ENCODE results near the gene ZSWIM9.

The ZSWIM9 gene

DNA sequence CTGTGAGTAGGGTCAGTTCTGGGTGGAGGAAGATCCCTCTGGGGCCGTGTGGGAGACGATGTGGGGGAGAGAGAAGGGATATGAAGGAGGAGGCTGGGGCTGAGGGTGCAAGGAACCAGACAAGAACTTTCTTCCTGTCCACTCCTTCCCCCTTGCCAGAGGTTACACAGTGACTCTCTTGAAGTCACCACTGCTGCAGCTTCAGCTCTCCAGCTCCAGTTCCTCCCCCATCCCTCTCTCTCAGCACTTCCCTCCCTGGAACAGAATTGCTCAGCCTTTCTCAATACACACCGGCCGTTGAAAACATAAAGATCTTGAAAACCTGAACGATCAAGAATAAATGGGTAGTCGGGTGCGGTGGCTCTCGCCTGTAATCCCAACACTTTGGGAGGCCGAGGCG lies 5.1 kb downstream of the ZSWIM9 start:
- no peak for DNase-seq (ENCODE audit: low read depth)

DNA sequence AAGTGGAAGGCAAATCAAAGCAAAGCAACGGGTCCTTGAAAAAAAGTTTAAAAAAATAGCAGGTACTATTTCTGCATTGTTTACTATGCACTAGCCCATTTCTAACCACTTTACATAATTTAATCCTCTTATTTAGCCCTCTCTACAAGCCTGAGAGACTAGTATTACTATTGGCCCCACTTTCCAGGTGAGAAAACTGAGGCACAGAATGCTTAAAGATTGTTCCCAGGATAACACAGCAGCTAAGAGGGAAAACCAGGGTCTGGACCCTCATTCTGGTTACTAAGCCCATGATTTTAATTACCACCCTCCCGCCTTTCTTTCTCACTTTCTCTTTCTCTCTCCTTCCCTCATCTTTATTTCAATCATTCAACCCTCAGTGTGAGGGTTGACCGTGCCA lies 5.7 kb downstream of the ZSWIM9 start:
- no peak for DNase-seq (ENCODE audit: low read depth)

DNA sequence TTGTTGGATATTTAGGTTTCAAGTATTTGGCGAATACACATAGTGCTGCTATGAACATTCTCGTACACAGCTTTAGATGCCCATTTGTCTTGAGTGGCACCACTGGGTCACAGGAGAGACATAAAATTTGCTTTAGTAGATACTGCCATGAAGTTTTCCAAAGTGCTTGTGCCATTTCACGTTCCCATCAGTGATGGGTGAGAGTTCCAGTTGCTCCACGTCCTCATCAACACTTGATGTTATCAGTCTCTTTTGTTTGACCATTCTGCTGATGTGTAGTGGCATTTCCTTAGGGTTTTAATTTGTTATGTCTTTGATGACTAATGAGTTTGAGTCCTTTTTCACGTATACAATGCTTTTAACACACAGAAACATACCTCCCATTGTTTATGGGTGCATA lies 11.0 kb downstream of the ZSWIM9 start:
- DNase-seq (ENCODE audit: low read depth): no peak

DNA sequence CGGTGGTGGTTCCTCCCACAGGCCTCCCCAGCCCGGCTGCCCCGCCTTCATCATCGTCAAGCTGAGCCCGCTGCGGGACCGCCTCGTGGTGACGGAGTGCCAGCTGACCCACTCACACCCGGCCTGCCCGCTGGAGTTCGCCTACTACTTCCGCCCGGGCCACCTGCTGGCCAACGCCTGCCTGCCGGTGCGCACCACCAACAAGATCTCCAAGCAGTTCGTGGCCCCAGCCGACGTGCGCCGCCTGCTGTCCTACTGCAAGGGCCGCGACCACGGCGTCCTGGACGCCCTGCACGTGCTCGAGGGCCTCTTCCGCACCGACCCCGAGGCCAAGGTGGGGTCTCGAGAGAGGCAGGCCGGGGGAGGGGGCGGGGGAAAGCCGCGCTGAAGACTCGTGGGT lies 12.0 kb downstream of the ZSWIM9 start:
- no peak for DNase-seq (ENCODE audit: low read depth)

DNA sequence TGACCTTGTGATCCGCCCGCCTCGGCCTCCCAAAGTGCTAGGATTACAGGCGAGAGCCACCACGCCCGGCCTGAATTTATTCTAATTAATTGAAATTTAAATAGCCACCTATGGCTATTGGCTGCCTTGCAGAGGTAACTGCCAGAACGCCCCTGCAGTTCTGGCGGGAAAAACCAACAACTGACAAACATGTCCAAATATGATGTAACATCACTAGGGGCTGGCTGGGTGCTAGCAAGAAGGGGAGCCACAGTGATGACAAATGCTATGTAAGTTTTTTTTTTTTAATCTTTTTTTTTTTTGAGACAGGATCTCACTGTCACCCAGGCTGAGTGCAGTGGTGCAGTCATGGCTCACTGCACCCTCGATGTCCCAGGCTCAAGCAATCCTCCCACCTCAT lies 12.9 kb downstream of the ZSWIM9 start:
- no peak for DNase-seq (ENCODE audit: low read depth)

DNA sequence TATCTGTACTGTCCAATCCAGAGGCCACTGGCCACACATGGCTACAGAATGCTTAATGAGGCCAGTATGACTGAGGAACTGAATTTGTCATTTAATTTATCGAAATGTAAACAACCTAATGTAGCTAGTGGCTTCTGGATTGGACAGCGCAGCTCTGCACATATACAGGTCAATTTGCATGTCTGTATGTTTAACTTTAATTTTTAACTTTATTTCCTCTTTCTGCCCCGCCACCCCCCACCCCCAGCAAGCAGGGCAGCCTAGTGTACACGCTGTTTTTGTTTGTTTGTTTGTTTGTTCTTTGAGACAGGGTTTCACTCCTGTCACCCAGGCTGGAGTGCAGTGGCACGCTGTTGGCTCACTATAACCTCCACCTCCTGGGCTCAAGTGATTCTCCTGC lies 15.5 kb downstream of the ZSWIM9 start:
- no peak for DNase-seq (ENCODE audit: low read depth)

DNA sequence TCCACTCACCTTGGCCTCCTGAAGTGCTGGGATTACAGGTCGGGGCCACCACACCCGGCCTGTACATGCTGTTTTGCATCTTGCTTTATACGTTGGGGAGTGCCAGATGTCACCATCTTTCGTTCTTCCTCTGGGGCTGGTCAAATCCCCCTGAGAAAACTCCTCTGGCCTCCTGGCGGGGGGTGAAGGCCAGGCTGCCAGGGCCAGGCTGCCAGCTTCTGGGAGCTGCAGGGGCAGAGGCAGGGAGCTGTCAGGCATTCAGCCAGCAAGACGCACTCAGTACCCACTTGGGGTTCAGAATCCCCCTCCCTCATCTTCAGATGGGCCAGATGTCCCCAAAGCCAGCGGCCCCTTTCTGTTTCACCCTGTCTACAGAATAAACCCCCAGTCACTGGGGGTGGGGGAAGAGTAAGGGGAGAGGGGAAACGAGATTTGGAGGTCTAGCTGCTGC lies 16.1 kb downstream of the ZSWIM9 start:
- DNase-seq (ENCODE audit: low read depth): no peak

DNA sequence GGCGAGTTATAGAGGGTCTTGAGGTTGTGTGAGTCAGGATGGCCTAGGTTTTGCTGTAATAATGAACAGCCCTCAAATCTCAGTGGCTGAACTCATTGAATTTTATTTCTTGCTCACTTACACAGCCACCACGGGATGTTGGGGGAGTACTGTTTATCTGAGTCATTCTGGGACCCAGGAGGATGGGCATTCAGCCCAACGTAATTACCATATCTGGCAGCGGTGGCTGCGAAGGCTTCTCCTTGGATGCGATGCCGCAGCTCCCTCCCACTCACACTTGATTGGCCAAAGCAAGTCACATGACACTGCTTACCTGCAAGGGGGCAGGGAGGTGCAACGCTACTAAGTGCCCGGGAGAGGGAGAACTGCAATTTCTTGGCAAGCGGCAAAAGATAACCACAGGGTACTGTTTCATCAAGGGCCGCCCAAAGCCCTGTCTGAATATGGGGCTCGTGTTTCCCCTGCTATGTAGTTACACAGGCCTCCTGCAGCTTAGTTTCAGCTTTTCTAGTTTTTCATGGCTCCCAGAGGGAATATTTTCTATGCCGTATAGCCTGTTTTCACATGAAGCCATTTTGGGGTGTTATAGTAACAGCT lies 19.9 kb downstream of the ZSWIM9 start:
- peak; percentile 92 for DNase-seq (ENCODE audit: low read depth)

DNA sequence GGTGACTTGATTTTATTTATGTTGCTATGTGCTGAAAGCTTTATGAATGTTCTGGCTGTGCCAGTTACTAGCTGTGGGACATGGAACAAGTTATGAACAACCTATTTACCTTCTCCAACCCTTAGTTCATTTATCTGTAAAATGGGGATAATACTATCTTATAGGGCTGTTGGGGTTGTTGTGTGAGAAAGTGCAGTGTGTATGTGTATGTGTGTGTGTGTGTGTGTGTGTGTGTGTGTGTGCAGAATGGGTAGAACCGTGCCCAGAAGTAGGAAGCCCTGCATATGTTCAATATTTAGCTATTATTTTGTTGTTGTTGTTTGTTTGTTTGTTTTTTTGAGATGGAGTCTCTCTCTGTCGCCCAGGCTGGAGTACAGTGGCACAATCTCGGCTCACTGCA lies 20.4 kb downstream of the ZSWIM9 start:
- no peak for DNase-seq (ENCODE audit: low read depth)

DNA sequence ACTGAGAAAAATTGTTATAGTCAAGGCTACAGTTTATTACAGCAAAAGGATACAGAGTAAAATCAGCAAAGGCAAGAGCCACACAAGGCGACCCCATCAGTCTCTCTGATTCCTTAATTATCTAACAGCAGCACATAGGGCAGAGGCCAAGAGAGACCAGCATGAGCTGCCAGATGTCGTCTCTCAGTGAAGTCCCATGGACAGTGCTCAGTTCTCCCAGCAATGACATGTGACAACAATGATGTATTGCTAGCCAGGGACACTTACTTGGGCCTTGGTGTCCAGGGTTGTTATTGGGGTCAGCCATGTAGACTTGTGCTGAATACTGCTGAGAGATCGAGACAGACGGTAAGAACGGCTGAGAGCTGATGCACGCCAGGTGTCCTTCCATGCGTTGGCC lies 22.3 kb downstream of the ZSWIM9 start:
- DNase-seq (ENCODE audit: low read depth): no peak

DNA sequence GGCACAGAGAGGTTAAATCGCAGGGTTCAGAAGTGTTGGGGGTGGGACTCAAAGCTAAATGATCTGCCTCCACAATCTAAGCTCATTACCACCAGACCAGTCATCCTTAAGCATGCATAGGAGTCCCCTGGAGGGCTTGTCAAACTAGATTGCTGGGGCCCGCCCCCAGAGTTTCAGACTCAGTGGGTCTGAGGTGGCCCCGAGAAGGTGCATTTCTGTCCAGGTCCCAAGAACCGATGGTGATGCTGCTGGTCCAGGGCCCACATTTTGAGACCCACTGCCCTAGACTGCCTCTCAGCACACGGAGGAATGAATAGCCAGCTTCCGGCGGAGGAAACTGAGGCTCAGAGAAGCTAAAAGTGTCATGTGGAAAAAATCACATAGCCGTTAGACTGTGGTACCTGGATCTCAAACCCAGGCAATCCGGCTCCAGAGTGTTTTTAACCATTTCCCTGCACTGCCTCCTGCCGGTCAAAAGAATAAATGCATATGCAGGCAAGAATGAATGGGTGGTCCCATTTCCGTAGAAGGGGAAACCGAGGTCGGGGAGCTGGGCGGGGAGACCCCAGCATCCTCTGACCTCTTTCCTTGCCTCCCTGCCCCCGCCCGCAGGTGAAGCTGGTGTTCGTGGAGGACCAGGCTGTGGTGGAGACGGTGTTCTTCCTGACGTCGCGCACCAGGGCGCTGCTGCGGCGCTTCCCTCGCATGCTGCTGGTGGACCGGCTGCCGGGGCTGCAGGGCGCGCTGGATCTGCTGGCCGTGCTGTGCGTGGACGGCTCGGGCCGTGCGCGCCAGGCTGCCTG lies 23.8 kb downstream of the ZSWIM9 start:
- peak; percentile 12 for DNase-seq (ENCODE audit: low read depth)

DNA sequence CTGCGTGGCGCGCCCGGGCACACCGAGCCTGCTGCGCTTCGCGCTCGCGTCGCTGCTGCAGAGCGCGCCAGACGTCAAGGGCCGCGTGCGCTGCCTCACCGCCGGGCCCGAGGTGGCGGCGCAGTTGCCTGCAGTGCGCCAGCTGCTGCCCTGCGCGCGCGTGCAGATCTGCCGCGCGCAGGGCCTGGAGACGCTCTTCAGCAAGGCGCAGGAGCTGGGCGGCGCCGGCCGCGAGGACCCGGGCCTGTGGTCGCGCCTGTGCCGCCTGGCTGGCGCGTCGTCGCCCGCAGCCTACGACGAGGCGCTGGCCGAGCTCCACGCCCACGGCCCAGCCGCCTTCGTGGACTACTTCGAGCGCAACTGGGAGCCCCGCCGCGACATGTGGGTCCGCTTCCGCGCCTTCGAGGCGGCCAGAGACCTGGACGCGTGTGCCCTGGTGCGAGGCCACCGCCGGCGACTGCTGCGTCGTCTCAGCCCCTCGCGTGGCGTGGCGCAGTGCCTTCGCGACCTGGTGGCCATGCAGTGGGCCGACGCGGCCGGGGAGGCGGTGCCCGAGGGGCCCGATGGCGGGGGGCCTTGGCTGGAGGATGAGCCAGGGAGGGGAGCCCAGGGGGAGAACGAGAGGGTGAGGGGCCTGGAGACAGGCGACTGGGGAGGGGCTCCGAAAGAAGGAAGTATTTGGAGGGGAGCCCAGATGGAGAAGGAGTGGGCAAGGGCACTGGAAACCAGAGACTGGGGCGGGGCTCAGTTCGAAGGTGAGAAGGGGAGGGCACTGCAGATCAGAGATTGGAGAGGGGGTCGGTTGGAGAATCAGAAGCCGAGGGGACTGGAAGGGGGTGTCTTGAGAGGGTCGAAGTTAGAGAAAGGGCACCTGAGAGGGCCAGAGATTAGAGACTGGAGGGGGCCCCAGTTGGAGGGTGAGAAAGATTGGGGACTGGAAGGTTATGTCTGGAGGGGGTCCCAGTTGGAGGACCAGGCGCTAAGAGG lies 24.7 kb downstream of the ZSWIM9 start:
- DNase-seq (ENCODE audit: low read depth): no peak

DNA sequence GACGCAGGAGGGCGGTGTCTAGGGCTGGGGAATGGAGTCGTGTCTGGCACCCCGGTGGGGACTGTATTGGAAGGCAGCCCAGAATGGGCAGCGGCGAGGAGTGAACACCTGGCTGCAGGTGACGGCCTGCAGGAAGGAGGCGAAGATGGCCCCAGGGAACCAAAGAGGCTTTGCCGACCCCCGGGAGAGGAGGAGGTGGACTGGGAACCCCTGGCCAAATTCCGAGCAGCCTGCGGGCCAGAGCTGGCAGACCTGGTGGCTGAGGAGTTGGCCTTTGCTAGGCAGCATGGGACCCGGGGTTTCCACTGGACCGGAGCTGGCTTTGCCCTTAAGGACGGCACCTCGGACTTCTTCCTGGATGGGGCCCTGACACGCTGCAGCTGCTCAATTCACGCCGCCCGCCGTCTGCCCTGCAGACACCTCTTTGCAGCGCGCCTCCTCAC lies 25.9 kb downstream of the ZSWIM9 start:
- DNase-seq (ENCODE audit: low read depth): no peak

DNA sequence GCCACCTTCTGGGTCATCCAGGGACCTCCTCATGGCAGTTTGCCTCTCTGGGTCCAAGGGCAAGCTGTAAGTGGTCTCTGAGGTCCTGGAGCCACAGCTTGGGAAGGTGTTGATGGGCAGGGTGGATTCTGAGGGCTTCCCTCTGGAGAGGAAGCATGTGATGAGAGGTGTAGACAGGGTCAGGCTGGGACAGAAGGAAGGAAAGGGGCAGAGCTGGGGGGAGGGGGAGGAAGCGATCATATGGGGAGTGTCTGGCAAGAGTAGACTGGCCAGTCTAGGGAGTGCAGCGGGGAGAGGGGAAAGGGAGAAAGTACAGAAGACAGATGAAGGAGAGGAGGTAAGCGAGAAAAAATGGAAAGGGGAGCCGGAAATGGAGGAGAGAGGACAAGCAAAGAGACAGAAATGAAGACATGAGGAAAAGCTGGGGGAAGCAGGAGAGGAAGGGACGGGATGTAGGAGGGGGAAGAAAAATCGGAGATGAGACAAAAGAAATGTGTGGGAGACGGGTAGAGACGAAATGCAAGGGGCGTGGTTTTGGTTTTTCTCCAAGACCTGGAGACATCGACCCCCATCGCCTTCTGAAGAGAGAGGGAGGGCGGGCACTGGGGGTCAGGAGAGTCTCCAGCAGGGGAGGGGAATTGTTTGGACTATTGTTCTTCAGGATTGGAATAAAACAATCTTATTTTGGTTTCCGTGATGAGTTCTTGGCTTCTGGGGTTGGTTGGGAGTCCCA lies 26.6 kb downstream of the ZSWIM9 start:
- DNase-seq (ENCODE audit: low read depth): no peak

DNA sequence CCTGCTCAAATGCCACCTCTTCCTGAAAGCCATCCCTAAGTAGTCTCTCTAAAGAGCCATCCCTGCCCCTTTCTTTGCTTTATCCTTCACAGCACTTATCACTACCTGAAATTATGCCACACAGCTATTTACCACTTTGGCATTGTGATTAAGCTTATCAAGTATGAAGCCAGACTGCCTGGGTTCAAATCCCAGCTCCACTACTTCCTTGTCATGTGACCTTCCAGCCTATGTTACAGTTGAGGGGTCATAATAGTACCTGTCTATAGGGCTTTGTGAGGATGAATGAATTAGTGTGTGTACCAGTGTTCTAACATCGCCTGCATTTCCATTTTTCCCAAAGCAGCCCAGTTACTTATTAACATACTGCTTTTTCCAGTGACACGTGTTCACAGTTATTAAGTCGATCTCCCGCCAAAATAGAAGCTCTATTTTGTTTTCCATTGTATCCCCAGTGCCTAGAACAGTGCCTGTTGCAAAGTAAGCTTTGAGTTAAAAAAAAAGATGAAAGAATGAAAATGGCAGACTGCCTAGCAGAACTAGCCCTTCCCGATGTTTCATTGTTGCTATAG lies 32.8 kb downstream of the ZSWIM9 start:
- DNase-seq (ENCODE audit: low read depth): no peak

DNA sequence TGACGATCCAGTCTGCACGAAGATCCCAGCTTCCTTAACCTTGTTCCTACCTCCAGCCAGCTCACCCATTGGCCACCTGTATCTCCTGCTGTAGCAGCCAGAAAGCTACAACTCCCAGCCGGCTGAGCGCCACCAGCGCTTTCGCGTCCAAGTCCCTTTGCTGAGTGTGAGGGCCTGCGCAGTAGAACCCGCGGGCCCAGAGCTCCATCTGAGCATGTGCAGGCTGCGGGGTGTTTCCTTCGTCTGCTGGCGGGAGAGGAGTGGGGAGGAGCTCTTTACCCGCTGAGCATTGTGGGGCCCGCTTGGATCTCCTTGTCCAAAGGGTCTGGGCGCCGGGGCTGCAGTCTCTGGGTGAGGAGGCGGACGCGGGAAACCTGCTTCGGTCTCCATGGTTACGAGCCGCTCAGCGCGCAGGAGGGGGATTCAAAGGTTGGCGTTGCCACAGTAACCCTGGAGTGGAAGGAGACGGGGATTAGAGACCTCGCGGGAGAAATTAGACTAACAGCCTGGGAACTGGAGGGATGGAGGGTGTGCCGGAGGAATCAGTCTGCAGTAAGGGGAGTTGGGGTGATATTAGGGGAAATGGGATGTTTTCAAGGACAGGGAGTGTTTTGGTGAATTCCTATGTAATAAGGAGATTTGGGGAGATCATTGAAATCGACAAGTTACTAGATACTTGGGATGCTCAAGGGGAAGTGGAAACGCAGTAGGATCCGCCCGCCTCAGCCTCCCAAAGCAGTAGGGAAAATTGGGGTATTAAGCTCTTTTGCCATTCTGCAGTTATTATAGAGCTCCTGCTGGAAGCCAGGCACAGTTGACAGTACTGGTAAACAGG lies 33.5 kb downstream of the ZSWIM9 start:
- DNase-seq (ENCODE audit: low read depth): peak; percentile 92

DNA sequence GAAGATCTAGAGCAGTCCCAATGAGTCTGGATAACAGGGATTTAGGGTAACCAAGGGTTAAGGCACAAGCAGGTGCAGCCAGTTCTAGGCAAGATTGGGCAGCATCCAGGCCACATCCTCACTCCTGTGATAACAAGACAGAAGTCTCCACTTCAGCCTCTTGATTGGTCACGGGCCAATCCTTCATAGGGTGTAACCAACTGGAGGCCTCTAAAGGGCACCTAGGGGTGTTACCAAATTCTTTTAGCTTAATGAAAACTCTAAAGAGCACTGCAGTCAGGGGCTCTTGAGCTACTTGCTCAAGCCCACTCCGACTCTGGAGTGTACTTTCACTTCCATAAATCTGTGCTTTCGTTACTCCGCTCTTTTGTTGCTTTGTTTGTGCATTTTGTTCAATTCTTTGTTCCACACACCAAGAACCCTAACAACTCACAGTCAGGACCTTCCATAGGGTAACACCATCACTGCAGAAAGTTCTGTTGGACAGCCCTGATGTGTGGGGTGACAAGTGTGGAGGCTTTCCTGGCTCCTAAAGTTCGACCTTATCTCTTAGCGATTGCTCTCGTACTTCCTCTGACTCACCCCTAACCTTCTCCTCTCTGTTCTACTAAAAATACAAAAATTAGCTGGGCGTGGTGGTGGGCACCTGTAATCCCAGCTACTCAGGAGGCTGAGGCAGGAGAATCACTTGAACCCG lies 36.1 kb downstream of the ZSWIM9 start:
- DNase-seq (ENCODE audit: low read depth): no peak

DNA sequence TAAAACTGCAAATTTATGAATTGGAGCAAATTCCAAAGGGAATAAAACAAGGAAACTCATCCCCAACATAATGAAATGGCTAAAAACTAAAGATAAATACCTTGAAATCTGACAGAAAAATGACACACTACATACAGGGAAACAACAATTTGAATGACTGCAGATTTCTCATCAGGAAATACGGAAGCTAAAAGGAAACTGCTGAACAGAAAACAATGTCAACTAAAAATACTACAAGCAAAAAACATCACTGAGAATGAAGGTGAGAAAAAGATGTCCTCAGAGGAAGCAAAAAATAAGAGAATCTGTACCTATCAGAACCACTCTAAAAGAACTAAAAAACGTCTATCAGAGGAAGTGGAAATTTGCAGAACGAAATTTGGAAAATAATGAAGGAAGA lies 39.5 kb downstream of the ZSWIM9 start:
- DNase-seq (ENCODE audit: low read depth): no peak

DNA sequence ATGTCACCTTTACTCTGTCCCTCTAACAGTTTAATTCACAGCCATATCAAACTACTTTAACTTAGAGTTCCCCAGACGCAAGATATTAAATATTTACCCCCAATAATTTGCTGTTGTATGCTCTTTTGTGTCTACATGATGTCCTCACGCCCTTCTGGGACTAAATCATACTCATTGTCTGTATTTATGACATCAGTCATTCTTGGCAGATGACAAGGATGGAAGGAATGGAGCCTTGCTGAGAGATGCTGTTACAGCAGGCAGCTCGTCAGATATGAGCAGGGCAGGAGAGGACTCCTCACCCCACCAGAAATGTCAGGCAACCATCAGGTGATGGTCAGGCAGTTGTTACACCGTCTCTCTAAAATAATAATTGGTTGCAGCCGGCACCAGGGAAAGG lies 43.5 kb downstream of the ZSWIM9 start:
- no peak for DNase-seq (ENCODE audit: low read depth)

DNA sequence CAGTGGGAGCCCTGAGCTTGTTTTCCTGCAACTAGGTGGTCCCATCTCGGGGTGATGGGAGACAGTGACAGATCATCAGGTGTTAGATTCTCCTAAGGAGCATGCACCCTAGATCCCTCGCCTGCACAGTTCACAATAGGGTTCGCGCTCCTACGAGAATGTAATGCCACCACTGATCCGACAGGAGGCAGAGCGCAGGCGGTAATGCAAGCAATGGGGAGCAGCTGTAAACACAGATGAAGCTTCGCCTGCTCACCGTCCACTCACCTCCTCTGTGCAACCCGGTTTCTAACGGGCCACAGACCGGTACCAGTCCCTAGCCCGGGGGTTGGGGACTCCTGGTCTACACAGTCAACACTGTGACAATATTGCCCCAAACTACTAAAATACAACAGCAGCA lies 46.5 kb downstream of the ZSWIM9 start:
- peak; percentile 18 for DNase-seq (ENCODE audit: low read depth)

Measured in amniotic epithelial cell (primary cell).